ENCODE data around the gene TLN1. TPM values are rescaled to one million over a fixed set of nuclear protein-coding genes. Genes with fewer than 3 reads are reported as not detected.

The TLN1 gene
- total and polyA plus RNA-seq, 2 experiments from 2014 or later: 21.5 to 120 TPM

- DNase-seq (ENCODE audit: low spot score): no peak
- Mint-ChIP-seq H3K27ac (no peak overlapping the region), H3K4me3 (no peak overlapping the region), H3K9me3 (no peaks in the 10 kb centered on the region), H3K4me1 (peaks cover 4% of the 10 kb centered on the region; the same call in 2 of the 3 replicates), H3K36me3 (ENCODE audit: low read depth) (peaks cover 82% of the 10 kb centered on the region), H3K27me3 (ENCODE audit: insufficient read depth, low read depth, poor library complexity) (peaks cover under 1% of the 10 kb centered on the region)
- Histone ChIP-seq H3F3A (replicated peaks; ENCODE audit: low read depth) (0 out of 2 replicates have a peak, but pooled peaks cover 3% of the 10 kb centered on the region), H3K4me1 (ENCODE audit: insufficient read depth) (no peaks in the 10 kb centered on the region), H3K27me3 (ENCODE audit: insufficient read depth) (no peaks in the 10 kb centered on the region), H3K36me3 (ENCODE audit: insufficient read depth) (peaks cover 61% of the 10 kb centered on the region), H3K79me2 (replicated peaks; ENCODE audit: insufficient read depth) (no peaks in the 10 kb centered on the region), H4K20me1 (replicated peaks; ENCODE audit: insufficient read depth) (peaks cover 6% of the 10 kb centered on the region; the same call in 1 of the 2 replicates), H3K4me2 (no peak overlapping the region), H3K4me3 (no peak overlapping the region), H3K9me2 (ENCODE audit: insufficient read depth) (no peaks in the 10 kb centered on the region), H3K27ac (ENCODE audit: low read depth) (no peak overlapping the region), H2AFZ (no peak overlapping the region)
- no peak for ATAC-seq
- no peak for TF ChIP-seq REST (IDR thresholded peaks at IDR 0.05; ENCODE audit: unreplicated experiment)
- no peak for TF ChIP-seq EZH2phosphoT487 (IDR thresholded peaks at IDR 0.05; ENCODE audit: unreplicated experiment)
- TF ChIP-seq EZH2 (IDR thresholded peaks at IDR 0.05; ENCODE audit: low read depth, unreplicated experiment): no peak
- TF ChIP-seq ETS1 (IDR thresholded peaks at IDR 0.05): no peak
- TF ChIP-seq CREB1 (CRISPR knock-in tag; IDR thresholded peaks at IDR 0.05; ENCODE audit: low read depth): no peak
- no peak for TF ChIP-seq CTCF (conservative IDR thresholded peaks at IDR 0.05; ENCODE audit: low read depth in 2 of 2)
- TF ChIP-seq NANOG (IDR thresholded peaks at IDR 0.05; ENCODE audit: borderline replicate concordance): no peak
- TF ChIP-seq JUNB (IDR thresholded peaks at IDR 0.05; ENCODE audit: unreplicated experiment): no peak
- TF ChIP-seq STAT1 (IDR thresholded peaks at IDR 0.05; ENCODE audit: unreplicated experiment): no peak
- TF ChIP-seq ZNF462 (CRISPR knock-in tag; IDR thresholded peaks at IDR 0.05): no peak
- no peak for TF ChIP-seq POLR2AphosphoS5 (IDR thresholded peaks at IDR 0.05; ENCODE audit: low read depth)
- no peak for TF ChIP-seq ZNF331 (CRISPR knock-in tag; IDR thresholded peaks at IDR 0.05; ENCODE audit: low read depth)
Measured at GRCh38 chr9:35717132-35717870, 14.7 kb downstream of the TLN1 start.
